Nephron (organoid): ENCODE data around the gene PRR33.

Source experiments
- H3K27ac Mint-ChIP-seq, 3 experiments: 2 replicates each; pipeline ENCODE4 v1.8.0; 2020; ENCODE audit warnings: mixed read lengths in 3 of 3, mild to moderate bottlenecking in 2 of 3, moderate library complexity in 1 of 3
- H3K27me3 Mint-ChIP-seq: 2 replicates; pipeline ENCODE4 v1.8.0; 2021; ENCODE audit warnings: low read depth, mild to moderate bottlenecking, moderate library complexity, mixed read lengths
- H3K36me3 Mint-ChIP-seq: 2 replicates; pipeline ENCODE4 v1.8.0; 2020; ENCODE audit warnings: low read depth, mixed read lengths
- H3K4me1 Mint-ChIP-seq: 2 replicates; pipeline ENCODE4 v1.8.0; 2020; ENCODE audit warnings: mixed read lengths
- H3K4me3 Mint-ChIP-seq, 3 experiments: 2 replicates each; pipeline ENCODE4 v1.8.0; 2020; ENCODE audit warnings: mild to moderate bottlenecking in 3 of 3, mixed read lengths in 3 of 3, moderate library complexity in 2 of 3
- H3K9me3 Mint-ChIP-seq: 2 replicates; pipeline ENCODE4 v1.8.0; 2020; ENCODE audit warnings: mixed read lengths
- CTCF ChIP-seq, 3 experiments: fragments of 200-600 bp; sonication (generic); IDR thresholded peaks; one replicate each; pipeline ENCODE4 v1.5.0; 2021; ENCODE audit warnings: antibody characterized with exemption in 3 of 3; ENCODE audit not compliant: unreplicated experiment in 3 of 3

The PRR33 gene

GRCh38 chr11:1924646-1925372 is 33.1 kb upstream of the PRR33 start:
- TF ChIP-seq CTCF (IDR thresholded peaks at IDR 0.05; ENCODE audit: unreplicated experiment in 3 of 3): no peak
- H3K27me3 Mint-ChIP-seq: no peaks in the 10 kb centered on the region
- H3K36me3 Mint-ChIP-seq: no peaks in the 10 kb centered on the region
- H3K4me3 Mint-ChIP-seq: no peak overlapping the region
- no peaks in the 10 kb centered on the region for H3K9me3 Mint-ChIP-seq
- H3K27ac Mint-ChIP-seq: peak overlapping the region in 2 of 3 experiments; percentile 61 to 99
- H3K4me1 Mint-ChIP-seq: peaks cover 40% of the 10 kb centered on the region

GRCh38 chr11:1924181-1924580 is 32.5 kb upstream of the PRR33 start:
- peak overlapping the region; percentile 19 to 99 (median 85) for H3K27ac Mint-ChIP-seq
- H3K4me1 Mint-ChIP-seq: peaks cover 46% of the 10 kb centered on the region
- H3K4me3 Mint-ChIP-seq: peak overlapping the region in 2 of 3 experiments; percentile 31 to 91
- H3K9me3 Mint-ChIP-seq: no peaks in the 10 kb centered on the region
- H3K36me3 Mint-ChIP-seq: no peaks in the 10 kb centered on the region
- no peaks in the 10 kb centered on the region for H3K27me3 Mint-ChIP-seq
- no peak for TF ChIP-seq CTCF (IDR thresholded peaks at IDR 0.05; ENCODE audit: unreplicated experiment in 3 of 3)

- Mint-ChIP-seq H3K4me1 (peaks cover 46% of the 10 kb centered on the region), H3K4me3 (peak overlapping the region in 2 of 3 experiments; percentile 87 to 91), H3K36me3 (no peaks in the 10 kb centered on the region), H3K27ac (peak overlapping the region; percentile 38 to 99 (median 95)), H3K27me3 (no peaks in the 10 kb centered on the region), H3K9me3 (no peaks in the 10 kb centered on the region)
- TF ChIP-seq CTCF (IDR thresholded peaks at IDR 0.05; ENCODE audit: unreplicated experiment in 3 of 3): no peak
These were observed 31.7 kb upstream of the PRR33 start for GRCh38 chr11:1923201-1923956.

- H3K9me3 Mint-ChIP-seq: no peaks in the 10 kb centered on the region
- no peaks in the 10 kb centered on the region for H3K36me3 Mint-ChIP-seq
- peak overlapping the region in 2 of 3 experiments; percentile 87 to 91 for H3K4me3 Mint-ChIP-seq
- peaks cover 46% of the 10 kb centered on the region for H3K4me1 Mint-ChIP-seq
- no peak for TF ChIP-seq CTCF (IDR thresholded peaks at IDR 0.05; ENCODE audit: unreplicated experiment in 3 of 3)
- peak overlapping the region; percentile 38 to 99 (median 95) for H3K27ac Mint-ChIP-seq
- H3K27me3 Mint-ChIP-seq: no peaks in the 10 kb centered on the region
These were observed 30.9 kb upstream of the PRR33 start for GRCh38 chr11:1922481-1923081.

- H3K4me3 Mint-ChIP-seq: peak overlapping the region in 2 of 3 experiments; percentile 87 to 91
- no peak for TF ChIP-seq CTCF (IDR thresholded peaks at IDR 0.05; ENCODE audit: unreplicated experiment in 3 of 3)
- peak overlapping the region; percentile 80 to 99 (median 95) for H3K27ac Mint-ChIP-seq
- no peaks in the 10 kb centered on the region for H3K36me3 Mint-ChIP-seq
- H3K4me1 Mint-ChIP-seq: peaks cover 49% of the 10 kb centered on the region
- no peaks in the 10 kb centered on the region for H3K27me3 Mint-ChIP-seq
- no peaks in the 10 kb centered on the region for H3K9me3 Mint-ChIP-seq
These were observed 30.0 kb upstream of the PRR33 start for GRCh38 chr11:1921574-1922141.
